ENCODE results near the gene ZSWIM1. TPM values are rescaled to one million over a fixed set of nuclear protein-coding genes. Genes with fewer than 3 reads are reported as not detected.

ZSWIM1 gene
- total and polyA plus RNA-seq, 10 donors = 3.7 to 16.1 (median 11.1) TPM

- no peak for DNase-seq
- TF ChIP-seq POLR2A (IDR thresholded peaks at IDR 0.05) (no peak), CTCF (IDR thresholded peaks at IDR 0.05 in 8 of 11, conservative IDR thresholded peaks at IDR 0.05 in 3 of 11) (no peak), POLR2AphosphoS5 (IDR thresholded peaks at IDR 0.05) (no peak)
- Histone ChIP-seq H3K27me3 (replicated peaks in 1 of 7) (peaks cover 0 to 8% (median 0%) of the 10 kb centered on the region in 7 donors), H3K4me3 (no peak overlapping the region), H3K27ac (peak overlapping the region in 7 of 8 donors; percentile 4 to 80 (median 62)), H3K4me1 (peaks cover 0 to 71% (median 34%) of the 10 kb centered on the region in 6 donors), H3K9me3 (no peaks in the 10 kb centered on the region), H3K36me3 (no peaks in the 10 kb centered on the region)
- WGBS, 5 donors = 91 to 96% (median 92%) methylated on average over 12 of the region's 12 CpGs
- intact Hi-C loops (cut with DNase I; ENCODE audit: low total_unique reads) = no loop called here
Observed at GRCh38 chr20:45918779-45919537, 37.9 kb downstream of the ZSWIM1 start.

- peaks cover 0 to 71% (median 39%) of the 10 kb centered on the region in 6 donors for H3K4me1 ChIP-seq
- DNase-seq = no peak
- intact Hi-C loops (cut with DNase I; ENCODE audit: low total_unique reads) = no loop called here
Observed at GRCh38 chr20:45919542-45920399, 38.7 kb downstream of the ZSWIM1 start.

GRCh38 chr20:45920462-45921336 lies 39.7 kb downstream of the ZSWIM1 start:
- no peak for DNase-seq
- Histone ChIP-seq H3K27ac (peak overlapping the region in 6 of 8 donors; percentile 13 to 80 (median 32)), H3K27me3 (replicated peaks in 1 of 7) (no peaks in the 10 kb centered on the region), H3K4me3 (no peak overlapping the region), H3K4me1 (peaks cover 0 to 72% (median 41%) of the 10 kb centered on the region in 6 donors), H3K9me3 (no peaks in the 10 kb centered on the region), H3K36me3 (no peaks in the 10 kb centered on the region)
- no peak for TF ChIP-seq POLR2AphosphoS5 (IDR thresholded peaks at IDR 0.05)
- no peak for TF ChIP-seq CTCF (IDR thresholded peaks at IDR 0.05 in 8 of 11, conservative IDR thresholded peaks at IDR 0.05 in 3 of 11)
- no peak for TF ChIP-seq POLR2A (IDR thresholded peaks at IDR 0.05)
- WGBS, 5 donors = 62 to 80% (median 70%) methylated on average over 9 of the region's 9 CpGs
- intact Hi-C loops (cut with DNase I; ENCODE audit: low total_unique reads) = no loop called here

More at GRCh38 chr20:45919542-45920399, 38.7 kb downstream of the ZSWIM1 start:
- TF ChIP-seq CTCF (IDR thresholded peaks at IDR 0.05 in 8 of 11, conservative IDR thresholded peaks at IDR 0.05 in 3 of 11) = no peak
- TF ChIP-seq POLR2AphosphoS5 (IDR thresholded peaks at IDR 0.05) = no peak
- no peak for TF ChIP-seq POLR2A (IDR thresholded peaks at IDR 0.05)
- H3K9me3 ChIP-seq = no peaks in the 10 kb centered on the region
- H3K4me3 ChIP-seq = no peak overlapping the region
- H3K27me3 ChIP-seq (replicated peaks in 1 of 7) = peaks cover 0 to 6% (median 0%) of the 10 kb centered on the region in 7 donors
- peak overlapping the region in 6 of 8 donors; percentile 13 to 80 (median 47) for H3K27ac ChIP-seq
- H3K36me3 ChIP-seq = no peaks in the 10 kb centered on the region
- 66 to 80% (median 72%) methylated on average over 11 of the region's 11 CpGs for WGBS, 5 donors
